22Rv1 (cell line): Measurements from ENCODE around the gene GPN2.

ENCODE experiments used
- CTCF ChIP-seq: fragments of 450-650 bp; IDR thresholded peaks from 2 replicates; pipeline ENCODE4 v1.5.1; 2017; ENCODE audit warnings: mild to moderate bottlenecking
- ZFX ChIP-seq: fragments of 450-650 bp; IDR thresholded peaks from 2 replicates; pipeline ENCODE4 v1.6.1; 2017; ENCODE audit warnings: antibody characterized with exemption, borderline replicate concordance

- TF ChIP-seq CTCF, result no peak
- no peak for TF ChIP-seq ZFX
Observed at GRCh38 chr1:26855636-26856035, 34.4 kb downstream of the GPN2 start.
